Fibroblast of villous mesenchyme (primary cell): ENCODE results near the gene ZNF530. TPM values are rescaled to one million over a fixed set of nuclear protein-coding genes. Genes with fewer than 3 reads are reported as not detected.

Experiments
- DNase-seq: peaks from one replicate; pipeline ENCODE4 v3.0.0-alpha.2; 2010; ENCODE audit warnings: low read depth
- H3K4me3 ChIP-seq: 2 replicates; pipeline ENCODE4 v1.5.1; 2011; ENCODE audit warnings: low read depth, mild to moderate bottlenecking, low read length
- CTCF ChIP-seq: IDR thresholded peaks from 2 replicates; pipeline ENCODE4 v1.5.1; 2012; ENCODE audit warnings: low read depth, mild to moderate bottlenecking, low read length; ENCODE audit not compliant: insufficient read depth
- total RNA-seq: library from RNA; depleted of rRNA; stranded (reverse); fragments of >200 nt; gene quantifications from 2 replicates; pipeline ENCODE4 v1.2.3, GENCODE V29; 2012

ZNF530 gene
- total RNA-seq: 3.9 and 7.1 TPM in 2 replicates

- DNase-seq: peak; percentile 91
- H3K4me3 ChIP-seq: peak within 1 kb of the TSS; percentile 71
- no peak for TF ChIP-seq CTCF
Observed at GRCh38 chr19:57599761-57600383, at the start of gene ZNF530. TSS of gene ZNF530 (plus strand) at chr19:57599885. CDS start at chr19:57604346, 4,461 bp downstream.

- H3K4me3 ChIP-seq: no peak overlapping the region
- no peak for TF ChIP-seq CTCF
Observed at GRCh38 chr19:57552432-57552831, 47.3 kb upstream of the ZNF530 start.

GRCh38 chr19:57557659-57558058 is 42.0 kb upstream of the ZNF530 start:
- no peak overlapping the region for H3K4me3 ChIP-seq
- TF ChIP-seq CTCF: no peak
- no peak for DNase-seq

More at GRCh38 chr19:57552432-57552831, 47.3 kb upstream of the ZNF530 start:
- DNase-seq: no peak

GRCh38 chr19:57558525-57558924 is 41.2 kb upstream of the ZNF530 start:
- DNase-seq: peak; percentile 30
- peak; percentile 23 for TF ChIP-seq CTCF

GRCh38 chr19:57559008-57559403 is 40.7 kb upstream of the ZNF530 start:
- no peak for TF ChIP-seq CTCF
- peak overlapping the region; percentile 96 for H3K4me3 ChIP-seq
- peak; percentile 20 for DNase-seq

More at GRCh38 chr19:57558525-57558924, 41.2 kb upstream of the ZNF530 start:
- peak overlapping the region; percentile 96 for H3K4me3 ChIP-seq

- H3K4me3 ChIP-seq: peak within 1 kb of the TSS; percentile 96
- peak; percentile 88 for DNase-seq
- TF ChIP-seq CTCF: no peak
Observed at GRCh38 chr19:57559404-57560025, 40.2 kb upstream of the ZNF530 start, which contains the start of gene ZNF550. TSS of gene ZNF550 (minus strand) at chr19:57559863. CDS start at chr19:57559682, 181 bp downstream.
